Brain microvascular endothelial cell (primary cell): ENCODE results near the gene PCSK1N.

Source experiments
- DNase-seq: peaks from one replicate; pipeline ENCODE4 v3.0.0-alpha.2; 2020
- H3K27ac ChIP-seq: fragments of 250-450 bp; sonication (Bioruptor Pico); 2 replicates; pipeline ENCODE4 v1.5.1; 2020; ENCODE audit warnings: mild to moderate bottlenecking, moderate library complexity
- H3K27me3 ChIP-seq: fragments of 250-450 bp; sonication (Bioruptor Pico); replicated peaks from 2 replicates; pipeline ENCODE4 v1.5.1; 2020; ENCODE audit warnings: mild to moderate bottlenecking
- H3K36me3 ChIP-seq: fragments of 250-450 bp; sonication (Bioruptor Pico); replicated peaks from 2 replicates; pipeline ENCODE4 v1.5.1; 2020; ENCODE audit warnings: mild to moderate bottlenecking
- H3K4me3 ChIP-seq: 2 replicates; pipeline ENCODE4 v1.5.1; 2011; ENCODE audit warnings: low read depth, mild to moderate bottlenecking, control low read depth, low read length, moderate library complexity
- CTCF ChIP-seq: IDR thresholded peaks from 2 replicates; pipeline ENCODE4 v1.5.1; 2011; ENCODE audit warnings: low read depth, mild to moderate bottlenecking, moderate library complexity, low read length, control low read depth, inconsistent platforms; ENCODE audit errors: missing control alignments
- in situ Hi-C: cut with HindIII; loops from 2 replicates; pipeline ENCODE4 v1.10.0; 2017; ENCODE audit warnings: low sequenced_read_pairs, low pct_ligation_motif_present

The PCSK1N gene

GRCh38 chrX:48815266-48815665 lies 20.1 kb downstream of the PCSK1N start:
- H3K27me3 ChIP-seq = no peaks in the 10 kb centered on the region
- in situ Hi-C loops = no loop called here
- TF ChIP-seq CTCF = no peak

GRCh38 chrX:48814722-48815121 lies 20.7 kb downstream of the PCSK1N start:
- no peak overlapping the region for H3K27ac ChIP-seq
- no peak overlapping the region for H3K4me3 ChIP-seq
- in situ Hi-C loops = no loop called here
- no peaks in the 10 kb centered on the region for H3K36me3 ChIP-seq
- DNase-seq = no peak
- no peak for TF ChIP-seq CTCF
- no peaks in the 10 kb centered on the region for H3K27me3 ChIP-seq

More at GRCh38 chrX:48815266-48815665, 20.1 kb downstream of the PCSK1N start:
- no peak for DNase-seq
- H3K27ac ChIP-seq = no peak overlapping the region
- no peaks in the 10 kb centered on the region for H3K36me3 ChIP-seq
- H3K4me3 ChIP-seq = no peak overlapping the region

GRCh38 chrX:48813644-48814043 lies 21.8 kb downstream of the PCSK1N start:
- TF ChIP-seq CTCF = no peak
- in situ Hi-C loops = no loop called here

GRCh38 chrX:48806081-48806480 lies 29.3 kb downstream of the PCSK1N start:
- Histone ChIP-seq H3K36me3 (no peaks in the 10 kb centered on the region), H3K27ac (no peak overlapping the region), H3K4me3 (no peak overlapping the region), H3K27me3 (no peaks in the 10 kb centered on the region)
- TF ChIP-seq CTCF = no peak
- in situ Hi-C loops = no loop called here
- DNase-seq = no peak

More at GRCh38 chrX:48813644-48814043, 21.8 kb downstream of the PCSK1N start:
- Histone ChIP-seq H3K36me3 (no peaks in the 10 kb centered on the region), H3K4me3 (no peak overlapping the region), H3K27ac (no peak overlapping the region), H3K27me3 (no peaks in the 10 kb centered on the region)
- DNase-seq = no peak

GRCh38 chrX:48802905-48803200 lies 32.6 kb downstream of the PCSK1N start:
- in situ Hi-C loops = no loop called here
- no peak for TF ChIP-seq CTCF
- H3K27me3 ChIP-seq = no peaks in the 10 kb centered on the region
- no peaks in the 10 kb centered on the region for H3K36me3 ChIP-seq
- no peak for DNase-seq
- H3K27ac ChIP-seq = no peak overlapping the region
- H3K4me3 ChIP-seq = peak overlapping the region; percentile 71

GRCh38 chrX:48802089-48802904 lies 33.1 kb downstream of the PCSK1N start:
- in situ Hi-C loops = no loop called here
- Histone ChIP-seq H3K27me3 (no peaks in the 10 kb centered on the region), H3K4me3 (peak overlapping the region; percentile 71), H3K36me3 (no peaks in the 10 kb centered on the region), H3K27ac (peak overlapping the region; percentile 99)
- DNase-seq = peak; percentile 74
- no peak for TF ChIP-seq CTCF
